ENCODE results near the gene AGL. TPM values are rescaled to one million over a fixed set of nuclear protein-coding genes. Genes with fewer than 3 reads are reported as not detected.
"Not testable (repeated sequence)": the region's sequence is repeated elsewhere in the genome, so short reads cannot be mapped to it uniquely, and the experiment has no call there.

The AGL gene
- total and polyA plus RNA-seq, 2 experiments from 2014 or later = 26.6 to 39.5 TPM

- DNase-seq (ENCODE audit: low read depth in 1 of 2, low spot score in 1 of 2) = no peak
- TF ChIP-seq, protein P1, sequence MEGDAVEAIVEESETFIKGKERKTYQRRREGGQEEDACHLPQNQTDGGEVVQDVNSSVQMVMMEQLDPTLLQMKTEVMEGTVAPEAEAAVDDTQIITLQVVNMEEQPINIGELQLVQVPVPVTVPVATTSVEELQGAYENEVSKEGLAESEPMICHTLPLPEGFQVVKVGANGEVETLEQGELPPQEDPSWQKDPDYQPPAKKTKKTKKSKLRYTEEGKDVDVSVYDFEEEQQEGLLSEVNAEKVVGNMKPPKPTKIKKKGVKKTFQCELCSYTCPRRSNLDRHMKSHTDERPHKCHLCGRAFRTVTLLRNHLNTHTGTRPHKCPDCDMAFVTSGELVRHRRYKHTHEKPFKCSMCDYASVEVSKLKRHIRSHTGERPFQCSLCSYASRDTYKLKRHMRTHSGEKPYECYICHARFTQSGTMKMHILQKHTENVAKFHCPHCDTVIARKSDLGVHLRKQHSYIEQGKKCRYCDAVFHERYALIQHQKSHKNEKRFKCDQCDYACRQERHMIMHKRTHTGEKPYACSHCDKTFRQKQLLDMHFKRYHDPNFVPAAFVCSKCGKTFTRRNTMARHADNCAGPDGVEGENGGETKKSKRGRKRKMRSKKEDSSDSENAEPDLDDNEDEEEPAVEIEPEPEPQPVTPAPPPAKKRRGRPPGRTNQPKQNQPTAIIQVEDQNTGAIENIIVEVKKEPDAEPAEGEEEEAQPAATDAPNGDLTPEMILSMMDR (IDR thresholded peaks at IDR 0.05; ENCODE audit: low read depth, low read length) = no peak
- Histone ChIP-seq H3K36me3 (no peaks in the 10 kb centered on the region), H3K4me3 (no peak overlapping the region), H3K9me3 (ENCODE audit: low read depth) (no peaks in the 10 kb centered on the region), H3K27me3 (no peaks in the 10 kb centered on the region), H3K27ac (no peak overlapping the region), H3K4me1 (ENCODE audit: low read depth) (no peaks in the 10 kb centered on the region)
Measured at GRCh38 chr1:99843760-99844159, 6.4 kb upstream of the AGL start.

- not testable (repeated sequence) for DNase-seq (ENCODE audit: low read depth in 1 of 2, low spot score in 1 of 2); H3K27ac ChIP-seq; H3K4me1 ChIP-seq (ENCODE audit: low read depth); H3K36me3 ChIP-seq; H3K9me3 ChIP-seq (ENCODE audit: low read depth); H3K4me3 ChIP-seq; H3K27me3 ChIP-seq
Measured at GRCh38 chr1:99845201-99845600, 5.0 kb upstream of the AGL start.

DNA sequence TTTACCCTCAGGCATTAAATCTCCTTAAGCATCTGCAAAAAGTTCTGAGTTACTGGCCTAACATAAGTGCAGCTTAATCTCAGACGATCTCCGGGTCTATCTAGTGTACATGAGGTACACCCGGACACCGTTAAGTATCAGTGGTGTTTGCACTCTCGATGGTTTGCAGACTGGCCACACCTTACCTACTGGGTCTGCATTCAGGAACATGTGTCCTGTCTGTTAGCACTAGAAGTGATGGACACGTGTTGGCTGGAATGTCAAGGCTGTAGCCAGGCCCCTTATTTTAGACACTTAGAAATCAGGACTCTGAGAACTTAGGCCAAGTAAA is 783 bp upstream of the AGL start:
- H3K27me3 ChIP-seq = no peaks in the 10 kb centered on the region

DNA sequence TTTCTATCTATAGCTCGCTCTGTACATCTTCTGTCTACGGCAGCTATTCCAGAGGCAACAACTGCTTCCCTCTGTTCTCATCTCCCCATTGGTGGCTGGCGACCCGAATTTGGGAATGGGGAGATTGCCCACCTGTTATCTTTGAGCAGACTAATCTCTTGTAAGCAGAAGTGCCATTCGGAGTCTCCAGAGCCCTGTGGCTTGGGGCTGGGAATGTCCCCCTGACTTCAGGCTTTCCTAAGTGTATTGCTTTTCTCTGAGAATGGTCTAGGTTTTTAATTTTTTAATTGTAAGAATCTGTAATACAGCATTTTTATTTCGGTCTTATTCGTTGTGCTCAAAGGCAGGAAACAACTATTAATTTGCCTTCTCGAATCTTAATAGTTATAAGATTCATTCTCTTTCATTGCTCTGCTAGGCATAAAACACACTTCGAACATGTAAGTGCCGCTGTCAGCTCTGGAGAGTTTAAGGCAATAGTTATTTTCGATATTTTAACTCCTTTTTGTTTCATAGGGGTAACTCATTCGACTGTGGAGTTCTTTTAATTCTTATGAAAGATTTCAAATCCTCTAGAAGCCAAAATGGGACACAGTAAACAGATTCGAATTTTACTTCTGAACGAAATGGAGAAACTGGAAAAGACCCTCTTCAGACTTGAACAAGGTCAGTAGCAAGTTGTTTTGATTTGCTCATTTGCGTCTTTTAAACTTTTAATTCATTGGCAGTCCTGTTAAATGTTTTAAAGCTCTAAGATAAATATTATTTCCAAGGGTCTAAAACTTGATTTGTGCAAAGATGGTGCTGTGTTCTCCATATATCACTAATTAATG is 514 bp downstream of the AGL start:
- Histone ChIP-seq H3K4me3 (peak overlapping the region; percentile 70), H3K4me1 (ENCODE audit: low read depth) (peaks cover 13% of the 10 kb centered on the region), H3K27ac (peak overlapping the region; percentile 99), H3K36me3 (peaks cover 6% of the 10 kb centered on the region), H3K9me3 (ENCODE audit: low read depth) (no peaks in the 10 kb centered on the region), H3K27me3 (no peaks in the 10 kb centered on the region)
- peak in 1 of 2 donors; percentile 16 for DNase-seq (ENCODE audit: low read depth in 1 of 2, low spot score in 1 of 2)
- TF ChIP-seq, protein P1 (IDR thresholded peaks at IDR 0.05; ENCODE audit: low read depth, low read length) = no peak

More for the DNA sequence above, 783 bp upstream of the AGL start:
- Histone ChIP-seq H3K4me1 (ENCODE audit: low read depth) (peaks cover 13% of the 10 kb centered on the region), H3K27ac (peak overlapping the region; percentile 99), H3K9me3 (ENCODE audit: low read depth) (no peaks in the 10 kb centered on the region), H3K4me3 (peak overlapping the region; percentile 70), H3K36me3 (peaks cover 3% of the 10 kb centered on the region)
- TF ChIP-seq, protein P1 (IDR thresholded peaks at IDR 0.05; ENCODE audit: low read depth, low read length) = no peak
- DNase-seq (ENCODE audit: low read depth in 1 of 2, low spot score in 1 of 2) = no peak

GRCh38 chr1:99851850-99852454 is 1.8 kb downstream of the AGL start:
- Histone ChIP-seq H3K27ac (peak overlapping the region; percentile 99), H3K9me3 (ENCODE audit: low read depth) (no peaks in the 10 kb centered on the region)
- TF ChIP-seq, protein P1 (IDR thresholded peaks at IDR 0.05; ENCODE audit: low read depth, low read length) = no peak

GRCh38 chr1:99852648-99853047 is 2.5 kb downstream of the AGL start:
- Histone ChIP-seq H3K4me3 (peak overlapping the region; percentile 70), H3K9me3 (ENCODE audit: low read depth) (no peaks in the 10 kb centered on the region), H3K4me1 (ENCODE audit: low read depth) (peaks cover 13% of the 10 kb centered on the region), H3K27me3 (no peaks in the 10 kb centered on the region), H3K27ac (no peak overlapping the region), H3K36me3 (peaks cover 7% of the 10 kb centered on the region)
- TF ChIP-seq, protein P1 (IDR thresholded peaks at IDR 0.05; ENCODE audit: low read depth, low read length) = no peak
- DNase-seq (ENCODE audit: low read depth in 1 of 2, low spot score in 1 of 2) = no peak

More at GRCh38 chr1:99851850-99852454, 1.8 kb downstream of the AGL start:
- H3K27me3 ChIP-seq = no peaks in the 10 kb centered on the region
- no peak for DNase-seq (ENCODE audit: low read depth in 1 of 2, low spot score in 1 of 2)
- H3K4me3 ChIP-seq = peak overlapping the region; percentile 70
- peaks cover 7% of the 10 kb centered on the region for H3K36me3 ChIP-seq
- peaks cover 13% of the 10 kb centered on the region for H3K4me1 ChIP-seq (ENCODE audit: low read depth)
